NCI-H2227 (cell line): Measurements from ENCODE around the gene SCN5A.

ENCODE experiments used
- DNase-seq: peaks from one replicate; lab custom pipeline; 2025; ENCODE audit not compliant: unreplicated experiment; lab: John Stamatoyannopoulos, UW

The SCN5A gene

GRCh38 chr3:38545983-38546382 lies 103.5 kb downstream of the SCN5A start:
- DNase-seq = no peak

GRCh38 chr3:38545550-38545949 lies 103.9 kb downstream of the SCN5A start:
- DNase-seq = no peak

GRCh38 chr3:38544926-38545325 lies 104.6 kb downstream of the SCN5A start:
- DNase-seq = no peak

GRCh38 chr3:38543586-38543985 lies 105.9 kb downstream of the SCN5A start:
- no peak for DNase-seq

GRCh38 chr3:38542401-38543298 lies 106.8 kb downstream of the SCN5A start:
- DNase-seq = no peak

GRCh38 chr3:38541806-38542205 lies 107.7 kb downstream of the SCN5A start:
- DNase-seq = peak; percentile 49

- no peak for DNase-seq
Observed at GRCh38 chr3:38538773-38539353, 110.6 kb downstream of the SCN5A start.

GRCh38 chr3:38536671-38537070 lies 112.8 kb downstream of the SCN5A start:
- no peak for DNase-seq

GRCh38 chr3:38534604-38535003 lies 114.9 kb downstream of the SCN5A start:
- no peak for DNase-seq

GRCh38 chr3:38534180-38534579 lies 115.3 kb downstream of the SCN5A start:
- no peak for DNase-seq

- DNase-seq = no peak
Observed at GRCh38 chr3:38533285-38533976, 116.1 kb downstream of the SCN5A start.

- no peak for DNase-seq
Observed at GRCh38 chr3:38532529-38532928, 117.0 kb downstream of the SCN5A start.

- DNase-seq = no peak
Observed at GRCh38 chr3:38528457-38528856, 121.0 kb downstream of the SCN5A start.

- DNase-seq = no peak
Observed at GRCh38 chr3:38526792-38527191, 122.7 kb downstream of the SCN5A start.

- no peak for DNase-seq
Observed at GRCh38 chr3:38524141-38524739, 125.2 kb downstream of the SCN5A start.

- DNase-seq = no peak
Observed at GRCh38 chr3:38522002-38522401, 127.5 kb downstream of the SCN5A start.

- peak; percentile 71 for DNase-seq
Observed at GRCh38 chr3:38521391-38521987, 128.0 kb downstream of the SCN5A start.

- no peak for DNase-seq
Observed at GRCh38 chr3:38519651-38520050, 129.8 kb downstream of the SCN5A start.

GRCh38 chr3:38519000-38519399 lies 130.5 kb downstream of the SCN5A start:
- no peak for DNase-seq

GRCh38 chr3:38516669-38517068 lies 132.8 kb downstream of the SCN5A start:
- no peak for DNase-seq

- DNase-seq = no peak
Observed at GRCh38 chr3:38515367-38515766, 134.1 kb downstream of the SCN5A start.
